Left lung (tissue), 10 donors: ENCODE measurements around the gene ESYT3. TPM values are rescaled to one million over a fixed set of nuclear protein-coding genes. Genes with fewer than 3 reads are reported as not detected.
"Not testable (repeated sequence)": the region's sequence is repeated elsewhere in the genome, so short reads cannot be mapped to it uniquely, and the experiment has no call there.

Experiments
- ATAC-seq: fragments of 200-7000 bp; cut with Tn5 transposase; one replicate; pipeline ENCODE4 v1.9.1; 2020; ENCODE audit warnings: moderate library complexity
- DNase-seq, 4 donors: peaks; one replicate each; pipeline ENCODE4 v3.0.0-alpha.2; 2013 to 2020
- H3K27ac ChIP-seq, 2 donors: fragments of 200-600 bp; sonication (generic) in 1 of 2; one replicate each; pipeline versions ENCODE4 v1.5.0 to v1.8.0; 2020 to 2021
- H3K27me3 ChIP-seq, 2 donors: fragments of 200-600 bp; sonication (generic) in 1 of 2; one replicate each; pipeline versions ENCODE4 v1.5.0 to v1.8.0; 2020 to 2021
- H3K36me3 ChIP-seq, 2 donors: fragments of 200-600 bp; sonication (generic) in 1 of 2; one replicate each; pipeline versions ENCODE4 v1.5.0 to v1.8.0; 2020 to 2021
- H3K4me1 ChIP-seq, 2 donors: fragments of 200-600 bp; one replicate each; pipeline ENCODE4 v1.8.0; 2021
- H3K4me3 ChIP-seq, 2 donors: fragments of 200-600 bp; sonication (generic) in 1 of 2; one replicate each; pipeline versions ENCODE4 v1.5.0 to v1.8.0; 2020 to 2021; ENCODE audit warnings: mild to moderate bottlenecking in 1 of 2
- H3K9me3 ChIP-seq, 2 donors: fragments of 200-600 bp; sonication (generic) in 1 of 2; one replicate each; pipeline versions ENCODE4 v1.5.0 to v1.8.0; 2020 to 2021
- CTCF ChIP-seq, 2 donors: fragments of 200-600 bp; sonication (generic) in 1 of 2; IDR thresholded peaks; one replicate each; pipeline versions ENCODE4 v1.5.0 to v1.8.0; 2021; ENCODE audit warnings: antibody characterized with exemption in 2 of 2
- intact Hi-C, 2 donors: fragments of 100-400 bp; cut with DNase I; formaldehyde crosslinking; loops; one replicate each; pipeline versions ENCODE4 v1.11.2 to v1.14.2; 2022
- polyA plus RNA-seq, 6 donors: library from polyadenylated mRNA; unstranded; fragments of 120-200 nt; gene quantifications; one replicate each; pipeline ENCODE4 v1.2.1, GENCODE V29; 2013; ENCODE audit not compliant: insufficient read length in 6 of 6
- total RNA-seq, 2 donors: library from RNA; stranded (reverse); fragmentation: NEBNext Ultra II Directional; extraction: Animal tissue kit (Norgen Biotek cat#: 25700); gene quantifications; one replicate each; pipeline ENCODE4 v1.2.1, GENCODE V29; 2021
- donor health status: DM: no; HTN: yes; CAD: no.
- donor health status: DM: no; HTN: no; CAD: no.

The ESYT3 gene
- total and polyA plus RNA-seq, 8 donors: 18.7 to 44.4 (median 37.4) TPM

GRCh38 chr3:138451595-138452162, 17.3 kb downstream of the ESYT3 start:
- no peaks in the 10 kb centered on the region for H3K36me3 ChIP-seq
- no peak overlapping the region for H3K27ac ChIP-seq
- no peaks in the 10 kb centered on the region for H3K27me3 ChIP-seq
- H3K9me3 ChIP-seq: no peaks in the 10 kb centered on the region
- H3K4me3 ChIP-seq: no peak overlapping the region
- DNase-seq (no peak), ATAC-seq (no peak)
- TF ChIP-seq CTCF (IDR thresholded peaks at IDR 0.05): no peak
- intact Hi-C loops: no loop called here
- H3K4me1 ChIP-seq: no peaks in the 10 kb centered on the region

- ATAC-seq (no peak), DNase-seq (no peak)
- H3K4me1 ChIP-seq: no peaks in the 10 kb centered on the region
- H3K27ac ChIP-seq: no peak overlapping the region
- no peak overlapping the region for H3K4me3 ChIP-seq
- no peaks in the 10 kb centered on the region for H3K27me3 ChIP-seq
- TF ChIP-seq CTCF (IDR thresholded peaks at IDR 0.05): no peak
- H3K9me3 ChIP-seq: no peaks in the 10 kb centered on the region
- intact Hi-C loops: no loop called here
- no peaks in the 10 kb centered on the region for H3K36me3 ChIP-seq
Observed at GRCh38 chr3:138452436-138452835, 18.0 kb downstream of the ESYT3 start.

GRCh38 chr3:138453940-138454339, 19.5 kb downstream of the ESYT3 start:
- H3K27me3 ChIP-seq, H3K9me3 ChIP-seq, intact Hi-C loops, DNase-seq, H3K4me3 ChIP-seq, H3K36me3 ChIP-seq, H3K4me1 ChIP-seq, H3K27ac ChIP-seq, ATAC-seq: not testable (repeated sequence)

GRCh38 chr3:138455801-138456716, 21.6 kb downstream of the ESYT3 start:
- no peak for TF ChIP-seq CTCF (IDR thresholded peaks at IDR 0.05)
- intact Hi-C loops: no loop called here

GRCh38 chr3:138456961-138457862, 22.8 kb downstream of the ESYT3 start:
- no peak for DNase-seq
- no peaks in the 10 kb centered on the region for H3K9me3 ChIP-seq
- no peak overlapping the region for H3K4me3 ChIP-seq
- peaks cover 0 to 4% of the 10 kb centered on the region in 2 donors for H3K36me3 ChIP-seq
- intact Hi-C loops: no loop called here
- no peaks in the 10 kb centered on the region for H3K27me3 ChIP-seq
- ATAC-seq: no peak
- no peak for TF ChIP-seq CTCF (IDR thresholded peaks at IDR 0.05)
- H3K4me1 ChIP-seq: no peaks in the 10 kb centered on the region
- no peak overlapping the region for H3K27ac ChIP-seq

More at GRCh38 chr3:138455801-138456716, 21.6 kb downstream of the ESYT3 start:
- no peaks in the 10 kb centered on the region for H3K27me3 ChIP-seq
- no peak overlapping the region for H3K4me3 ChIP-seq
- no peak overlapping the region for H3K27ac ChIP-seq
- H3K4me1 ChIP-seq: no peaks in the 10 kb centered on the region
- DNase-seq (no peak), ATAC-seq (no peak)
- H3K36me3 ChIP-seq: peaks cover 0 to 4% of the 10 kb centered on the region in 2 donors
- no peaks in the 10 kb centered on the region for H3K9me3 ChIP-seq
